CD14-positive monocyte (primary cell): ENCODE measurements around the gene FBXO7. TPM values are rescaled to one million over a fixed set of nuclear protein-coding genes. Genes with fewer than 3 reads are reported as not detected.
A peak's percentile ranks its signal among the peaks of the same experiment; 100 is the strongest.

ENCODE experiments used
- DNase-seq, 3 donors: peaks; one replicate each; pipeline ENCODE4 v3.0.0-alpha.2; 2011 to 2022
- H2AFZ ChIP-seq: 2 replicates; pipeline ENCODE4 v1.6.0; 2012; ENCODE audit warnings: mild to moderate bottlenecking, low read depth, low read length, inconsistent platforms; ENCODE audit not compliant: insufficient read depth, poor library complexity, severe bottlenecking
- H3K27ac ChIP-seq, 2 donors: 1 replicate in 1 of 2; 2 replicates in 1 of 2; pipeline ENCODE4 v1.5.1; 2012 to 2013; ENCODE audit warnings: low read length in 2 of 2, control low read depth in 1 of 2, inconsistent platforms in 1 of 2, low read depth in 1 of 2, mild to moderate bottlenecking in 1 of 2
- H3K27me3 ChIP-seq, 2 donors: one replicate each; pipeline versions ENCODE4 v1.6.0 to v1.6.1; 2011 to 2013; ENCODE audit warnings: low read length in 2 of 2; ENCODE audit not compliant: control insufficient read depth in 2 of 2, insufficient read depth in 2 of 2
- H3K36me3 ChIP-seq, 2 donors: replicated peaks in 1 of 2; 1 replicate in 1 of 2; 2 replicates in 1 of 2; pipeline versions ENCODE4 v1.5.1 to v1.6.1; 2012 to 2013; ENCODE audit warnings: low read length in 2 of 2, control low read depth in 1 of 2, inconsistent platforms in 1 of 2, mild to moderate bottlenecking in 1 of 2; ENCODE audit not compliant: insufficient read depth in 2 of 2, control insufficient read depth in 1 of 2
- H3K4me1 ChIP-seq, 2 donors: 1 replicate in 1 of 2; 2 replicates in 1 of 2; pipeline versions ENCODE4 v1.5.1 to v1.6.1; 2012 to 2013; ENCODE audit warnings: low read length in 2 of 2, control low read depth in 1 of 2, inconsistent platforms in 1 of 2, mild to moderate bottlenecking in 1 of 2, moderate library complexity in 1 of 2; ENCODE audit not compliant: insufficient read depth in 2 of 2, control insufficient read depth in 1 of 2
- H3K4me2 ChIP-seq: replicated peaks from 2 replicates; pipeline ENCODE3; 2012; ENCODE audit warnings: low read length, moderate library complexity, mild to moderate bottlenecking; ENCODE audit not compliant: poor library complexity, severe bottlenecking; ENCODE audit errors: extremely low read depth
- H3K4me3 ChIP-seq, 3 experiments: fragments of 200-600 bp in 1 of 3; sonication (generic) in 1 of 3; replicated peaks in 1 of 3; 1 replicate in 2 of 3; 2 replicates in 1 of 3; pipeline ENCODE4 v1.5.1; 2011 to 2013; ENCODE audit warnings: low read length in 3 of 3, mild to moderate bottlenecking in 3 of 3, control low read depth in 2 of 3, low read depth in 2 of 3, inconsistent platforms in 1 of 3, moderate library complexity in 1 of 3
- H3K79me2 ChIP-seq: 2 replicates; pipeline ENCODE4 v1.6.0; 2012; ENCODE audit warnings: mild to moderate bottlenecking, control low read depth, inconsistent platforms, low read length, moderate library complexity; ENCODE audit not compliant: insufficient read depth
- H3K9ac ChIP-seq: 2 replicates; pipeline ENCODE4 v1.6.0; 2017; ENCODE audit warnings: low read length, mild to moderate bottlenecking; ENCODE audit not compliant: insufficient read depth, poor library complexity, severe bottlenecking
- H3K9me3 ChIP-seq, 2 donors: replicated peaks in 1 of 2; 1 replicate in 1 of 2; 2 replicates in 1 of 2; pipeline versions ENCODE4 v1.5.1 to v1.6.1; 2012 to 2013; ENCODE audit warnings: low read length in 2 of 2, control low read depth in 1 of 2; ENCODE audit not compliant: control insufficient read depth in 1 of 2, insufficient read depth in 1 of 2
- H4K20me1 ChIP-seq: 2 replicates; pipeline ENCODE4 v1.6.0; 2012; ENCODE audit warnings: mild to moderate bottlenecking, low read length, control low read depth, moderate library complexity; ENCODE audit not compliant: insufficient read depth
- H3K27ac Mint-ChIP-seq, 7 donors: one replicate each; pipeline ENCODE4 v1.8.0; 2020; ENCODE audit warnings: mild to moderate bottlenecking in 7 of 7, mixed read lengths in 7 of 7, moderate library complexity in 6 of 7, inconsistent platforms in 2 of 7
- H3K27me3 Mint-ChIP-seq, 3 donors: one replicate each; pipeline ENCODE4 v1.8.0; 2021 to 2022; ENCODE audit warnings: low read depth in 3 of 3, mild to moderate bottlenecking in 3 of 3, mixed read lengths in 3 of 3, moderate library complexity in 3 of 3, inconsistent platforms in 1 of 3
- H3K36me3 Mint-ChIP-seq, 2 donors: one replicate each; pipeline ENCODE4 v1.8.0; 2020; ENCODE audit warnings: mixed read lengths in 2 of 2, inconsistent platforms in 1 of 2, mild to moderate bottlenecking in 1 of 2
- H3K4me1 Mint-ChIP-seq: one replicate; pipeline ENCODE4 v1.8.0; 2020; ENCODE audit warnings: mild to moderate bottlenecking, mixed read lengths
- H3K4me3 Mint-ChIP-seq, 2 donors: one replicate each; pipeline ENCODE4 v1.8.0; 2020; ENCODE audit warnings: mild to moderate bottlenecking in 2 of 2, mixed read lengths in 2 of 2, moderate library complexity in 1 of 2
- H3K9me3 Mint-ChIP-seq, 7 donors: one replicate each; pipeline ENCODE4 v1.8.0; 2020 to 2022; ENCODE audit warnings: mixed read lengths in 7 of 7, mild to moderate bottlenecking in 6 of 7, moderate library complexity in 6 of 7, inconsistent platforms in 2 of 7
- WGBS: methylation state at CpG from one replicate; pipeline ENCODE4 v1.1.5; 2013; ENCODE audit warnings: missing lambda C conversion rate; ENCODE audit not compliant: insufficient coverage; 5-methylcytosine and 5-hydroxymethylcytosine counted together
- intact Hi-C, 2 donors: fragments of 100-400 bp; cut with micrococcal nuclease; formaldehyde crosslinking; loops; one replicate each; pipeline versions ENCODE4 v1.15.0 to v1.15.1; 2023
- polyA minus RNA-seq: library from RNA; depleted of rRNA, polyadenylated mRNA; stranded (reverse); fragments of >200 nt; gene quantifications from 2 replicates; pipeline ENCODE4 v1.2.3, GENCODE V29; 2012
- polyA plus RNA-seq, 3 donors: library from polyadenylated mRNA; depleted of rRNA in 1 of 3; unstranded in 2 of 3; stranded (reverse) in 1 of 3; fragments of 300-500 nt in 2 of 3; fragments of >200 nt in 1 of 3; fragmentation: Illumina TruSeq in 2 of 3; gene quantifications; 1 replicate in 2 of 3; 2 replicates in 1 of 3; pipeline ENCODE4 v1.2.3, GENCODE V29; 2012 to 2021
- total RNA-seq, 12 experiments: library from RNA in 1 of 12; stranded (reverse) in 1 of 12; fragments of 120-200 nt in 1 of 12; gene quantifications; one replicate each; pipeline ENCODE4 v1.2.4 and lab custom pipeline; 2013 to 2026; ENCODE audit warnings: mixed read lengths in 6 of 12, inconsistent platforms in 1 of 12
- TF ChIP-seq, protein P1 (sequence below): fragments of 200-600 bp; IDR thresholded peaks from one replicate; pipeline ENCODE4 v1.8.0; 2022; ENCODE audit warnings: antibody characterized with exemption, mild to moderate bottlenecking

The FBXO7 gene
- 91.1 TPM for total RNA-seq (2013)
- polyA plus RNA-seq (100 to 1,000 TPM in 2 of 3 donors, 10 to 100 TPM in 1; 56.7 to 116 (median 103) TPM), polyA minus RNA-seq (32.6 and 49.5 TPM in 2 replicates), total RNA-seq (lab: John Stamatoyannopoulos, UW) (56.9 to 126 (median 86.8) reads per million in 11 experiments)

GRCh38 chr22:32474635-32475467, at the start of gene FBXO7:
Gene FBXO7, plus strand, starts transcription at chr22:32474811. Its CDS starts 192 bp downstream, at chr22:32475003.
- H3K4me2 ChIP-seq: peak within 1 kb of the TSS; percentile 78
- peaks cover 3% of the 10 kb centered on the region in 2 donors for H3K36me3 Mint-ChIP-seq
- TF ChIP-seq, protein P1, sequence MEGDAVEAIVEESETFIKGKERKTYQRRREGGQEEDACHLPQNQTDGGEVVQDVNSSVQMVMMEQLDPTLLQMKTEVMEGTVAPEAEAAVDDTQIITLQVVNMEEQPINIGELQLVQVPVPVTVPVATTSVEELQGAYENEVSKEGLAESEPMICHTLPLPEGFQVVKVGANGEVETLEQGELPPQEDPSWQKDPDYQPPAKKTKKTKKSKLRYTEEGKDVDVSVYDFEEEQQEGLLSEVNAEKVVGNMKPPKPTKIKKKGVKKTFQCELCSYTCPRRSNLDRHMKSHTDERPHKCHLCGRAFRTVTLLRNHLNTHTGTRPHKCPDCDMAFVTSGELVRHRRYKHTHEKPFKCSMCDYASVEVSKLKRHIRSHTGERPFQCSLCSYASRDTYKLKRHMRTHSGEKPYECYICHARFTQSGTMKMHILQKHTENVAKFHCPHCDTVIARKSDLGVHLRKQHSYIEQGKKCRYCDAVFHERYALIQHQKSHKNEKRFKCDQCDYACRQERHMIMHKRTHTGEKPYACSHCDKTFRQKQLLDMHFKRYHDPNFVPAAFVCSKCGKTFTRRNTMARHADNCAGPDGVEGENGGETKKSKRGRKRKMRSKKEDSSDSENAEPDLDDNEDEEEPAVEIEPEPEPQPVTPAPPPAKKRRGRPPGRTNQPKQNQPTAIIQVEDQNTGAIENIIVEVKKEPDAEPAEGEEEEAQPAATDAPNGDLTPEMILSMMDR: no peak
- peaks cover 64% of the 10 kb centered on the region for H3K79me2 ChIP-seq
- no peaks in the 10 kb centered on the region for H3K27me3 Mint-ChIP-seq
- H3K36me3 ChIP-seq: peaks cover 0 to 9% of the 10 kb centered on the region in 2 donors
- under 1% methylated on average over 92 of the region's 92 CpGs for WGBS
- no peaks in the 10 kb centered on the region for H3K9me3 Mint-ChIP-seq
- H3K27me3 ChIP-seq: no peaks in the 10 kb centered on the region
- peak within 1 kb of the TSS; percentile 92 for H2AFZ ChIP-seq
- H3K27ac Mint-ChIP-seq: peak within 1 kb of the TSS; percentile 87 to 96 (median 92)
- H3K4me1 ChIP-seq: peaks cover 21 to 41% of the 10 kb centered on the region in 2 donors
- peaks cover 36% of the 10 kb centered on the region for H4K20me1 ChIP-seq
- DNase-seq: peak; percentile 79 to 80 (median 79)
- peak within 1 kb of the TSS; percentile 56 to 94 (median 81) for H3K4me3 ChIP-seq
- intact Hi-C loops: loop anchor here (2.0 to 10.0 kb wide), 4 partner anchors 60 to 1500 kb away; partner anchors contain the start of gene RTCB (in 1 of the 2)
- peak within 1 kb of the TSS; percentile 79 to 95 for H3K27ac ChIP-seq
- peak within 1 kb of the TSS; percentile 98 for H3K9ac ChIP-seq
- H3K4me3 Mint-ChIP-seq: peak within 1 kb of the TSS; percentile 93 to 97
- peaks cover 30% of the 10 kb centered on the region for H3K4me1 Mint-ChIP-seq
- no peaks in the 10 kb centered on the region for H3K9me3 ChIP-seq

DNA sequence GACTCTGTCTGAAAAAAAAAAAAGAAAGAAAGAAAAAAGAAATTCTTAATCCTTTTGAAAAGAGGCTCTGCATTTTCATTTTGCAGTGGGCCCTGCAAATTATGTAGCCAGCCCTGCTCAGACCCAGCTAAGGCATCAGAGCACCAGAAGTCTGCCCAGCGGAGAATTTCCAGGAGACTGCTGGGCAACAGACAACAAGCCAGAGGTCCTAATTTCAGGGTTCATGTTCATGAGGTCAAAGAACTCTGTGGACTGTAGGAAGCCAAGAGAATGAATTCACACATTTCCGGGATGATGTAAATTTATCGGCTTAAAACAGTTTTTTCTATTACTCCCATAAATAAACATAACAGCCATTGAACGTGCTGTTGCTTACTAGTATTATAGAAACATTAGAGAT, 47.7 kb upstream of the FBXO7 start:
- H3K36me3 ChIP-seq: no peaks in the 10 kb centered on the region
- no peaks in the 10 kb centered on the region for H3K4me1 Mint-ChIP-seq

More for the DNA sequence above, 47.7 kb upstream of the FBXO7 start:
- Mint-ChIP-seq H3K9me3 (peaks cover 2 to 8% (median 6%) of the 10 kb centered on the region in 7 donors), H3K27me3 (peaks cover 12 to 30% (median 12%) of the 10 kb centered on the region in 3 donors), H3K36me3 (no peaks in the 10 kb centered on the region), H3K4me3 (no peak overlapping the region), H3K27ac (no peak overlapping the region)
- Histone ChIP-seq H3K4me1 (no peaks in the 10 kb centered on the region), H3K4me3 (no peak overlapping the region), H3K27me3 (peaks cover 0 to 4% of the 10 kb centered on the region in 2 donors), H3K27ac (no peak overlapping the region), H3K79me2 (no peaks in the 10 kb centered on the region), H2AFZ (no peak overlapping the region), H3K9me3 (peaks cover 0 to 3% of the 10 kb centered on the region in 2 donors), H4K20me1 (no peaks in the 10 kb centered on the region), H3K4me2 (no peak overlapping the region), H3K9ac (no peak overlapping the region)
- WGBS: no CpG with 5 or more reads among the region's 4 CpGs
- DNase-seq: no peak
- intact Hi-C loops: no loop called here
- TF ChIP-seq, protein P1: no peak
